ENCODE data around the gene MTHFSD.

Gene MTHFSD

GRCh38 chr16:86494565-86495356, 60.3 kb downstream of the MTHFSD start:
- H3K27me3 Mint-ChIP-seq = peaks cover 97% of the 10 kb centered on the region
- no peak overlapping the region for H3K4me3 Mint-ChIP-seq
- peaks cover 11% of the 10 kb centered on the region for H3K4me1 Mint-ChIP-seq
- no peaks in the 10 kb centered on the region for H3K9me3 Mint-ChIP-seq
- DNase-seq (no peak), ATAC-seq (no peak)
- H3K27ac Mint-ChIP-seq = no peak overlapping the region

- DNase-seq (no peak), ATAC-seq (no peak)
- Mint-ChIP-seq H3K9me3 (no peaks in the 10 kb centered on the region), H3K4me3 (no peak overlapping the region), H3K27me3 (peaks cover 97% of the 10 kb centered on the region), H3K27ac (no peak overlapping the region), H3K4me1 (peaks cover 11% of the 10 kb centered on the region)
Measured at GRCh38 chr16:86494039-86494564, 60.9 kb downstream of the MTHFSD start.

- peaks cover 93% of the 10 kb centered on the region for H3K27me3 Mint-ChIP-seq
Measured at GRCh38 chr16:86492961-86493629, 61.9 kb downstream of the MTHFSD start.

GRCh38 chr16:86492267-86492960, 62.6 kb downstream of the MTHFSD start:
- peaks cover 11% of the 10 kb centered on the region for H3K4me1 Mint-ChIP-seq
- no peak overlapping the region for H3K27ac Mint-ChIP-seq
- DNase-seq (no peak), ATAC-seq (no peak)
- H3K9me3 Mint-ChIP-seq = no peaks in the 10 kb centered on the region
- peaks cover 93% of the 10 kb centered on the region for H3K27me3 Mint-ChIP-seq
- H3K4me3 Mint-ChIP-seq = no peak overlapping the region

More at GRCh38 chr16:86492961-86493629, 61.9 kb downstream of the MTHFSD start:
- peaks cover 11% of the 10 kb centered on the region for H3K4me1 Mint-ChIP-seq
- H3K27ac Mint-ChIP-seq = no peak overlapping the region
- H3K4me3 Mint-ChIP-seq = no peak overlapping the region
- no peaks in the 10 kb centered on the region for H3K9me3 Mint-ChIP-seq
- ATAC-seq (no peak), DNase-seq (no peak)

GRCh38 chr16:86491640-86492023, 63.4 kb downstream of the MTHFSD start:
- Mint-ChIP-seq H3K4me1 (peaks cover 11% of the 10 kb centered on the region), H3K4me3 (no peak overlapping the region), H3K9me3 (no peaks in the 10 kb centered on the region), H3K27ac (no peak overlapping the region), H3K27me3 (peaks cover 89% of the 10 kb centered on the region)
- no peak for ATAC-seq
- DNase-seq = no peak

GRCh38 chr16:86490859-86491639, 64.0 kb downstream of the MTHFSD start:
- peaks cover 89% of the 10 kb centered on the region for H3K27me3 Mint-ChIP-seq
- H3K4me1 Mint-ChIP-seq = peaks cover 6% of the 10 kb centered on the region

GRCh38 chr16:86485746-86486145, 69.3 kb downstream of the MTHFSD start:
- no peaks in the 10 kb centered on the region for H3K4me1 Mint-ChIP-seq
- H3K9me3 Mint-ChIP-seq = peaks cover 4 to 11% of the 10 kb centered on the region in 2 donors
- DNase-seq = no peak
- no peak overlapping the region for H3K4me3 Mint-ChIP-seq
- ATAC-seq = no peak
- no peak overlapping the region for H3K27ac Mint-ChIP-seq
- H3K27me3 Mint-ChIP-seq = peaks cover 63% of the 10 kb centered on the region

More at GRCh38 chr16:86490859-86491639, 64.0 kb downstream of the MTHFSD start:
- no peak for ATAC-seq
- no peaks in the 10 kb centered on the region for H3K9me3 Mint-ChIP-seq
- H3K27ac Mint-ChIP-seq = no peak overlapping the region
- DNase-seq = no peak
- H3K4me3 Mint-ChIP-seq = no peak overlapping the region

- H3K4me1 Mint-ChIP-seq = no peaks in the 10 kb centered on the region
- H3K27me3 Mint-ChIP-seq = peaks cover 48% of the 10 kb centered on the region
- peaks cover 4 to 11% of the 10 kb centered on the region in 2 donors for H3K9me3 Mint-ChIP-seq
- ATAC-seq = no peak
- H3K27ac Mint-ChIP-seq = no peak overlapping the region
- H3K4me3 Mint-ChIP-seq = no peak overlapping the region
- no peak for DNase-seq
Measured at GRCh38 chr16:86484240-86484639, 70.8 kb downstream of the MTHFSD start.

- peaks cover 4 to 11% of the 10 kb centered on the region in 2 donors for H3K9me3 Mint-ChIP-seq
- ATAC-seq (no peak), DNase-seq (no peak)
- peaks cover 48% of the 10 kb centered on the region for H3K27me3 Mint-ChIP-seq
- no peak overlapping the region for H3K27ac Mint-ChIP-seq
- no peak overlapping the region for H3K4me3 Mint-ChIP-seq
- no peaks in the 10 kb centered on the region for H3K4me1 Mint-ChIP-seq
Measured at GRCh38 chr16:86481607-86482006, 73.4 kb downstream of the MTHFSD start.

- peaks cover 4 to 11% of the 10 kb centered on the region in 2 donors for H3K9me3 Mint-ChIP-seq
- H3K27ac Mint-ChIP-seq = no peak overlapping the region
- H3K27me3 Mint-ChIP-seq = peaks cover 46% of the 10 kb centered on the region
Measured at GRCh38 chr16:86480444-86480843, 74.6 kb downstream of the MTHFSD start.

More at GRCh38 chr16:86480444-86480843, 74.6 kb downstream of the MTHFSD start:
- ATAC-seq = no peak
- Mint-ChIP-seq H3K4me3 (no peak overlapping the region), H3K4me1 (no peaks in the 10 kb centered on the region)
- DNase-seq = no peak
